K562 (cell line): ENCODE measurements around the gene CBX1. TPM values are rescaled to one million over a fixed set of nuclear protein-coding genes. Genes with fewer than 3 reads are reported as not detected.

Source experiments
- ATAC-seq: fragments of 200-7000 bp; cut with Tn5 transposase; 3 replicates; pipeline ENCODE4 v1.9.1; 2020; ENCODE audit warnings: moderate library complexity
- BruUV-seq: library from RNA; stranded (reverse); fragments of 400-500 nt; replicated peaks from 2 replicates; lab custom pipeline; 2021; lab: Mats Ljungman, UMichigan
- CTCF ChIA-PET: fragments of 300-600 bp; formaldehyde crosslinking; extraction: SDS; loops from one replicate; lab custom pipeline; 2021; ENCODE audit warnings: low intra/inter-chr PET ratio; lab: Yijun Ruan, JAX
- POLR2A ChIA-PET: fragments of 300-600, 350-650 bp; sonication (Branson Sonifier 250); formaldehyde crosslinking; extraction: SDS; loops from one replicate; lab custom pipeline; 2021; ENCODE audit warnings: antibody characterized with exemption, inconsistent platforms; lab: Yijun Ruan, JAX
- DNase-seq, 4 experiments: peaks; one replicate each; pipeline versions ENCODE4 v3.0.0 to v3.0.0-alpha.2; 2011 to 2018; ENCODE audit warnings: low spot score in 3 of 4, mixed read lengths in 3 of 4; ENCODE audit errors: extremely low read depth in 1 of 4
- FAIRE-seq: peaks from 2 replicates; lab custom pipeline; 2011; peaks lifted over from hg19 to GRCh38; lab: Jason Lieb, UNC
- H2AFZ ChIP-seq: 2 replicates; pipeline ENCODE4 v1.6.0; 2011; ENCODE audit warnings: low read depth, low read length, control low read depth, inconsistent platforms
- H3K27ac ChIP-seq: fragments of 200-600 bp; 3 replicates; pipeline ENCODE4 v1.8.0; 2011; ENCODE audit warnings: low read depth, mild to moderate bottlenecking, control low read depth, inconsistent platforms, low read length, moderate library complexity, mixed read lengths; ENCODE audit errors: extremely low read depth
- H3K27me3 ChIP-seq, 2 experiments: fragments of 300-600 bp in 1 of 2; 2 replicates in 1 of 2; 3 replicates in 1 of 2; pipeline versions ENCODE4 v1.6.0 to v1.8.0; 2011; ENCODE audit warnings: inconsistent platforms in 2 of 2, low read length in 2 of 2, mild to moderate bottlenecking in 1 of 2, mixed read lengths in 1 of 2, moderate library complexity in 1 of 2; ENCODE audit not compliant: control insufficient read depth in 2 of 2, insufficient read depth in 2 of 2
- H3K36me3 ChIP-seq: fragments of 300-600 bp; 3 replicates; pipeline ENCODE4 v1.8.0; 2011; ENCODE audit warnings: mild to moderate bottlenecking, low read length, inconsistent platforms; ENCODE audit not compliant: control insufficient read depth, insufficient read depth
- H3K4me1 ChIP-seq, 2 experiments: fragments of 200-600 bp in 1 of 2; replicated peaks in 1 of 2; 2 replicates in 1 of 2; 3 replicates in 1 of 2; pipeline versions ENCODE4 v1.5.1 to v1.8.0; 2011; ENCODE audit warnings: inconsistent platforms in 2 of 2, low read length in 2 of 2, mild to moderate bottlenecking in 1 of 2, mixed read lengths in 1 of 2, moderate library complexity in 1 of 2; ENCODE audit not compliant: control insufficient read depth in 2 of 2, insufficient read depth in 2 of 2
- H3K4me2 ChIP-seq: 2 replicates; pipeline ENCODE4 v1.6.1; 2011; ENCODE audit warnings: low read length, control low read depth, inconsistent platforms, mixed read lengths; ENCODE audit not compliant: insufficient read depth
- H3K4me3 ChIP-seq: fragments of 200-600 bp; sonication (generic), shearing (Covaris generic); 2 replicates; pipeline ENCODE4 v1.5.1; 2016; ENCODE audit warnings: control low read depth, inconsistent platforms
- H3K79me2 ChIP-seq: fragments of 200-600 bp; 3 replicates; pipeline ENCODE4 v1.8.0; 2011; ENCODE audit warnings: low read length, inconsistent platforms; ENCODE audit not compliant: control insufficient read depth, insufficient read depth
- H3K9ac ChIP-seq, 2 experiments: 2 replicates each; pipeline versions ENCODE4 v1.6.0 to v1.6.1; 2011; ENCODE audit warnings: low read depth in 2 of 2, low read length in 2 of 2, control low read depth in 1 of 2, inconsistent platforms in 1 of 2, mild to moderate bottlenecking in 1 of 2, mixed read lengths in 1 of 2; ENCODE audit not compliant: insufficient read depth in 1 of 2
- H3K9me1 ChIP-seq: one replicate; pipeline ENCODE4 v1.6.0; 2011; ENCODE audit warnings: inconsistent platforms, mild to moderate bottlenecking, low read length, moderate library complexity; ENCODE audit not compliant: control insufficient read depth, insufficient read depth
- H3K9me3 ChIP-seq: replicated peaks from 2 replicates; pipeline ENCODE4 v1.5.1; 2011; ENCODE audit warnings: low read depth, low read length, inconsistent platforms; ENCODE audit not compliant: control insufficient read depth, insufficient read depth
- H4K20me1 ChIP-seq: replicated peaks from 2 replicates; pipeline ENCODE4 v1.6.1; 2011; ENCODE audit warnings: low read length, inconsistent platforms, mixed read lengths; ENCODE audit not compliant: control insufficient read depth, insufficient read depth
- DIDO1 ChIP-seq: fragments of 450-650 bp; IDR thresholded peaks from 2 replicates; pipeline ENCODE4 v1.6.1; 2016; ENCODE audit warnings: low read depth, missing biosample characterization, missing genetic modification characterization
- ELF2 ChIP-seq: fragments of 250-450 bp; sonication (Bioruptor Pico); IDR thresholded peaks from 2 replicates; pipeline ENCODE4 v1.5.0; 2021; ENCODE audit warnings: mild to moderate bottlenecking
- HNRNPUL1 ChIP-seq: fragments of 200-400 bp; formaldehyde crosslinking; IDR thresholded peaks from 2 replicates; pipeline ENCODE4 v1.6.1; 2017; ENCODE audit warnings: low read length
- NBN ChIP-seq: fragments of 450-650 bp; IDR thresholded peaks from 2 replicates; pipeline ENCODE4 v1.6.1; 2016; ENCODE audit warnings: low read depth, mild to moderate bottlenecking
- NELFE ChIP-seq: IDR thresholded peaks from 2 replicates; pipeline ENCODE4 v1.6.1; 2011; ENCODE audit warnings: mild to moderate bottlenecking; ENCODE audit not compliant: insufficient read depth, insufficient read length
- NFIX ChIP-seq: fragments of 250-450 bp; sonication (Bioruptor Pico); IDR thresholded peaks from 2 replicates; pipeline ENCODE4 v1.4.0; 2020; ENCODE audit warnings: low read depth, mild to moderate bottlenecking, moderate library complexity
- NONO ChIP-seq, 2 experiments: fragments of 200-400 bp in 1 of 2; fragments of 450-650 bp in 1 of 2; formaldehyde crosslinking in 1 of 2; IDR thresholded peaks; 2 replicates each; pipeline ENCODE4 v1.6.1; 2017; ENCODE audit warnings: low read depth in 2 of 2, mild to moderate bottlenecking in 2 of 2, moderate library complexity in 2 of 2, low read length in 1 of 2
- POLR3G ChIP-seq: IDR thresholded peaks from 2 replicates; pipeline ENCODE4 v1.6.1; 2011; ENCODE audit not compliant: insufficient read length, insufficient replicate concordance; ENCODE audit errors: extremely low read depth
- RAD51 ChIP-seq: fragments of 450-650 bp; IDR thresholded peaks from 2 replicates; pipeline ENCODE4 v1.7.1; 2016; ENCODE audit warnings: low read depth, mild to moderate bottlenecking, borderline replicate concordance
- TGIF2 ChIP-seq: sonication (generic); formaldehyde crosslinking; IDR thresholded peaks from 2 replicates; pipeline ENCODE4 v1.8.1; 2022; ENCODE audit warnings: mild to moderate bottlenecking, missing genetic modification reagents, moderate library complexity
- THRB ChIP-seq: fragments of 450-650 bp; formaldehyde crosslinking; conservative IDR thresholded peaks from 2 replicates; pipeline ENCODE4 v1.4.0; 2022; ENCODE audit warnings: mild to moderate bottlenecking, missing genetic modification characterization
- ZEB2 ChIP-seq: fragments of 450-650 bp; IDR thresholded peaks from 2 replicates; pipeline ENCODE4 v1.6.1; 2016
- ZFP1 ChIP-seq: fragments of 450-650 bp; formaldehyde crosslinking; IDR thresholded peaks from 2 replicates; pipeline ENCODE4 v1.4.0; 2020; ENCODE audit warnings: mild to moderate bottlenecking, mixed read lengths
- ZNF174 ChIP-seq: fragments of 250-450 bp; sonication (Bioruptor Pico); IDR thresholded peaks from 2 replicates; pipeline ENCODE4 v1.4.0; 2020; ENCODE audit warnings: mild to moderate bottlenecking
- ZNF263 ChIP-seq: sonication (generic); formaldehyde crosslinking; IDR thresholded peaks from 2 replicates; pipeline ENCODE4 v1.8.0; 2022; ENCODE audit warnings: mild to moderate bottlenecking, missing genetic modification reagents, borderline replicate concordance
- ZNF507 ChIP-seq: conservative IDR thresholded peaks from 2 replicates; pipeline ENCODE4 v1.6.1; 2017; ENCODE audit warnings: missing genetic modification characterization, missing compliant biosample characterization
- ZNF586 ChIP-seq: fragments of 450-650 bp; formaldehyde crosslinking; conservative IDR thresholded peaks from 2 replicates; pipeline ENCODE4 v1.4.0; 2020; ENCODE audit warnings: mild to moderate bottlenecking, moderate library complexity
- ZNF695 ChIP-seq: fragments of 450-650 bp; formaldehyde crosslinking; IDR thresholded peaks from 2 replicates; pipeline ENCODE4 v1.4.0; 2020; ENCODE audit warnings: mild to moderate bottlenecking, moderate library complexity
- ZNF740 ChIP-seq, 3 experiments: fragments of 200-800 bp in 1 of 3; sonication (Bioruptor generic) in 1 of 3; sonication (generic) in 1 of 3; formaldehyde crosslinking in 1 of 3; IDR thresholded peaks; 2 replicates each; pipeline versions ENCODE4 v1.6.1 to v1.8.0; 2016 to 2022; ENCODE audit warnings: mild to moderate bottlenecking in 2 of 3, missing compliant biosample characterization in 2 of 3, missing genetic modification characterization in 2 of 3, missing genetic modification reagents in 1 of 3
- ZNF766 ChIP-seq: fragments of 200-800 bp; sonication (Bioruptor generic); conservative IDR thresholded peaks from 2 replicates; pipeline ENCODE4 v1.6.1; 2016; ENCODE audit warnings: missing genetic modification characterization, missing compliant biosample characterization
- WGBS: fragments of 100-300 bp; shearing (Covaris generic); methylation state at CpG from one replicate; pipeline ENCODE4 v1.1.6; 2016; ENCODE audit warnings: low coverage, mixed read lengths; ENCODE audit not compliant: insufficient coverage; ENCODE audit errors: missing lambda C conversion rate; 5-methylcytosine and 5-hydroxymethylcytosine counted together
- in situ Hi-C: fragments of 300-500 bp; cut with MboI; formaldehyde crosslinking; loops from 4 replicates; pipeline ENCODE4 v1.15.0; 2018; ENCODE audit warnings: inconsistent platforms, mixed read lengths
- intact Hi-C: fragments of 100-400 bp; cut with micrococcal nuclease; formaldehyde crosslinking; loops from 2 replicates; pipeline ENCODE4 v1.14.2; 2022
- polyA plus RNA-seq, 8 experiments: library from polyadenylated mRNA; depleted of rRNA in 4 of 8; stranded (reverse) in 5 of 8; unstranded in 3 of 8; fragments of >200 nt; fragmentation: Nextera tagmentation in 2 of 8; fragmentation: Illumina TruSeq in 1 of 8; extraction: Ambion mirVana in 2 of 8; extraction: Trizol in 1 of 8; gene quantifications; 2 replicates each; pipeline versions ENCODE4 v1.2.1 to v1.2.3, GENCODE V29; 2011 to 2014; ENCODE audit warnings: inconsistent platforms in 1 of 8, missing spikeins in 1 of 8
- total RNA-seq, 7 experiments: library from RNA; depleted of rRNA in 6 of 7; stranded (reverse); fragments of >200 nt in 6 of 7; fragmentation: Illumina TruSeq in 2 of 7; extraction: Trizol in 2 of 7; gene quantifications; 2 replicates each; pipeline versions ENCODE4 v1.2.1 to v1.2.3, GENCODE V29; 2011 to 2021; ENCODE audit warnings: low replicate concordance in 1 of 7

The CBX1 gene
- total and polyA plus RNA-seq, 9 of the 15 experiments (the other 6 are each of a cell fraction or from before 2014, with no cell fraction given), result 10.6 to 95.7 (median 52.7) TPM

GRCh38 chr17:48122665-48123045 is 21.4 kb upstream of the CBX1 start (continued):
- TF ChIP-seq THRB (CRISPR knock-in tag) (no peak), ZNF586 (CRISPR knock-in tag) (no peak), ZNF263 (CRISPR knock-in tag) (no peak), NELFE (no peak), ELF2 (CRISPR knock-in tag) (no peak), ZFP1 (no peak), ZNF174 (CRISPR knock-in tag) (no peak)
- TF ChIP-seq, all 486 proteins: peak for 0

- no peaks in the 10 kb centered on the region for H3K9me3 ChIP-seq
- in situ Hi-C loops, result no loop called here
- DNase-seq (no peak), FAIRE-seq (no peak), ATAC-seq (no peak)
- no peak overlapping the region for H3K27ac ChIP-seq
- peaks cover 52% of the 10 kb centered on the region; the same call in 2 of the 3 replicates for H3K36me3 ChIP-seq
- H3K4me3 ChIP-seq, result no peak overlapping the region
- ChIA-PET POLR2A (interaction anchor here (0.6 to 1.0 kb wide), 5 partner anchors 8 to 141 kb away, joined by 3 to 4 read pairs (median 3); no protein-coding TSS in a partner anchor), CTCF (no interaction called here)
- no peaks in the 10 kb centered on the region for H3K79me2 ChIP-seq
- WGBS, result 83% methylated on average over 8 of the region's 9 CpGs
- no peaks in the 10 kb centered on the region for H3K27me3 ChIP-seq
- H3K4me1 ChIP-seq, result no peaks in the 10 kb centered on the region
- H3K9me1 ChIP-seq, result no peaks in the 10 kb centered on the region
- BruUV-seq, result no TSS peak
- intact Hi-C loops, result no loop called here
- no peaks in the 10 kb centered on the region for H4K20me1 ChIP-seq
- no peak overlapping the region for H3K4me2 ChIP-seq
- no peak overlapping the region for H2AFZ ChIP-seq
- H3K9ac ChIP-seq, result no peak overlapping the region
- no peak for TF ChIP-seq ZNF740 (CRISPR knock-in tag; IDR thresholded peaks at IDR 0.05)
- no peak for TF ChIP-seq ZNF740 (tag; IDR thresholded peaks at IDR 0.05)
- TF ChIP-seq ZEB2, result no peak
- TF ChIP-seq NONO (IDR thresholded peaks at IDR 0.05; ENCODE audit: low read depth in 2 of 2, low read length in 1 of 2), result no peak
- TF ChIP-seq DIDO1 (tag), result no peak
- TF ChIP-seq ZNF695 (CRISPR knock-in tag), result no peak
- TF ChIP-seq ZNF507 (tag), result no peak
- TF ChIP-seq RAD51, result no peak
- TF ChIP-seq HNRNPUL1, result no peak
- TF ChIP-seq ZNF766 (CRISPR knock-in tag), result no peak
- TF ChIP-seq NBN, result no peak
- TF ChIP-seq NFIX (CRISPR knock-in tag), result no peak
- no peak for TF ChIP-seq TGIF2 (CRISPR knock-in tag)
- no peak for TF ChIP-seq POLR3G
Measured at GRCh38 chr17:48121923-48122664, 20.8 kb upstream of the CBX1 start.
